Measurements from ENCODE around the gene OR52B4.
"Not testable (repeated sequence)": the region's sequence is repeated elsewhere in the genome, so short reads cannot be mapped to it uniquely, and the experiment has no call there.

OR52B4 gene

GRCh38 chr11:4368286-4368685 is at the start of gene OR52B4:
Gene OR52B4, minus strand, starts transcription at chr11:4368386. Its CDS starts 91 bp downstream, at chr11:4368295.
- no peak for DNase-seq (ENCODE audit: low read depth in 2 of 2)

DNA sequence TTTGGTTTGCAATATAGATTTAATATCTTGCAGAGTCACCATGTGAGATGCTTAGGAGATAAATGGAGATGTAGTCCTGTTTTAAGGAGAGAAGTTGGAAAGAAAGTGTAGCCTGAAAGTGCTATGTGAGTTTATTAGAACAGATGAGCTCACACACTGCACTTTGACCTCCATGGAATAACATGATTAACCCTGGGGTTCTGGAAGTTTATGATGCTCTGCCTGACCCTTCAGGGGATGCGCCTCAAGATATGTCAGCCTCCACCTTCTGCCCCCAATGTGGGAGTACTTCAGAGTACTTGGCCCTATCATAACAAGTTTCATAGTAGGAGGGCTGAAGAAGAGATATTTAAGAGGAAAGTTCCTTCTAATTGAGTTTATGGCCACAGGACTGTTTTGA is 48.6 kb upstream of the OR52B4 start:
- DNase-seq (ENCODE audit: low read depth in 2 of 2) = no peak

DNA sequence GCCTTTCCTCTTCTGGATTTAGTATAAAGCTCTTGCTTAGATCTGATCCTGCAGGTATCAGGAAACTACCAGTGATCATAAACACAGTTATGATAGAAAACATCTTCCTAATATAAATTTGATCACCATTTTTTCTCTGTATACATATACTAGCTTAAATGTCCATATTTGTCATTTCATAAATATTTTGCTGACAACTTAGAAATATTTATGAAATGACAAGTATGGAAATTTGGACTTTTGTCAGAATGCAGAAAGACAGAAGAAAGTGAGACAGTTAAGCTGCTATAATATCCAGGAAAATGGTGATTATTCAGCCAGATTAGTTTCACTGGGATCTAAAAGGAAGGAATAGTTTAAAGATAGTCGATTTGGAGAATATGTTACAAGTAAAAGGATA is 48.1 kb upstream of the OR52B4 start:
- no peak for DNase-seq (ENCODE audit: low read depth in 2 of 2)

GRCh38 chr11:4406206-4406605 is 38.0 kb upstream of the OR52B4 start:
- DNase-seq (ENCODE audit: low read depth in 2 of 2) = not testable (repeated sequence)

- no peak for DNase-seq (ENCODE audit: low read depth in 2 of 2)
Measured at GRCh38 chr11:4393858-4394223, 25.7 kb upstream of the OR52B4 start.

- DNase-seq (ENCODE audit: low read depth in 2 of 2) = peak; percentile 79 to 83
Measured at GRCh38 chr11:4393209-4393857, 25.1 kb upstream of the OR52B4 start, which contains the start of gene TRIM21. Gene TRIM21, minus strand, starts transcription at chr11:4393702. Its CDS starts 3,293 bp downstream, at chr11:4390409.

DNA sequence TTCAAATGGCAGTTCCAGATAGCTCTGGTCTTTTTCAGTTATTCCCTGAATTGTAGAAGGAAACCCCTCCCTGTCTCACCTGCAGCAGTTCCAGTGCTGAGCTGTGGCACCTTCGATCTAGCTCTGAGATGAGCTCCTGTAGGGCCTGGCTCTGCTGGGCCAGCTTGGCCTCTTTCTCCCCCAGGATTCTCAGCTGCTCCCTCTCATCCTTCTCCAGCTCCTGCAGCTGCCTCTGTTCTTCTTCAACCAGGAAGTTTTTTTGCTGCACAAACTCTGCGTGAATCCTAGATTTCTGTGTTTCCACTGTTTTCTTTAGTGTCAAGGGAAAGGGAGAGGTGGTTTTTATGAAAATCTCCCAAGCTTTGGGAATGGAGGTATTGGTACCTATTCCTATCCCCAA is 20.0 kb upstream of the OR52B4 start:
- no peak for DNase-seq (ENCODE audit: low read depth in 2 of 2)

GRCh38 chr11:4385978-4386740 is 18.0 kb upstream of the OR52B4 start:
- no peak for DNase-seq (ENCODE audit: low read depth in 2 of 2)

GRCh38 chr11:4381901-4382300 is 13.7 kb upstream of the OR52B4 start:
- DNase-seq (ENCODE audit: low read depth in 2 of 2) = no peak

DNA sequence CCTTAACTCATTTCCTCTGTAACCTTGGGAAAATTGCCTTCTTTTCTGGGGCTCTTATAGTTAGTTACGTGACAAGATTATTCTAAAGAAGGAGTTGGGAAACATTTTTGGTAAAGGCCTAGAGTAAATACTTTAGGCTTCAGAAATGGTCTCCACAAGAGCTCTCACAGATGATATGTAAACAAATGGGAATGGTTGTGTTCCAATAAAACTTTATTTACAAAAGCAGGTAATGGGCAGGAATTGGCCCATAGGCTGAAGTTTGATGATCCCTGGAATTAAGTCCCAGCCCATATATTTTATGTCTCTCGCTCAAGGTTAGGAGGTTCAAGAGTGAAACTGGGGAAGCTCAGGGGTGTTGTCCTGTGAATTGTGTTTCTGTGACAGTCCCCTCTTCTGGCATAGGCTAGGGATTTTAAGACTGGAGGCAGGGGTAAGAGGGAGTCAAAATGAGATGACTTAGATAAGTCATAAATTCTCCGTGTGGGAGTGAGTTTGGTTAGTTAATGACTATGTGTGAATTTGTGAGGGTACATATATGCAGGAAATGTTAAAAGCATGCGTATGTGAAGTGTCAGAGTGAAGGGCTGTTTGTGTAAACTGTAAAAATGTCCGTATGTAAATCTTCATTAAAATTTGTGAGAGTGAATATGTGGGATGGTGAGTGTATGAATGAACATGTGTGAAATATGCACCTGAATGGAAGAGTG is 7.4 kb upstream of the OR52B4 start:
- DNase-seq (ENCODE audit: low read depth in 2 of 2) = no peak

GRCh38 chr11:4370166-4370565 is 2.0 kb upstream of the OR52B4 start:
- no peak for DNase-seq (ENCODE audit: low read depth in 2 of 2)

DNA sequence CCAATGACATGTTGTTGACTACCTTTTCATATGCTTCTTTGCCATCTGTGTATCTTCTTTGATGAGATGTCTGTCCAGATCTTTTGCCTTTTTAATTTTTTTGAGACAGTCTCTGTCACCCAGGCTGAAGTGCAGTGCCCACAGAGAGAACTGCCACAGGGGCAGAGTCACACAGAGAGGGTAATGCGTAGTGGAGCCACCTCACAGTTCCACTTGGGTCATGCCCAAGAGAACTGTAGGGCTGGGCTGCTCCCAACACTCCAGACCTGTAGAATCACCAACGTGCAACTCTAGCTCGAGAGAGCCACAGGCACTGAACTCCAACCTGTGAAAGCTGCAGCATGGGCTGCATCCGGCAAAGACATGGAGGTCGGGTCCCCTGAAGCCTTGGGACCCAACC is 20.0 kb downstream of the OR52B4 start:
- not testable (repeated sequence) for DNase-seq (ENCODE audit: low read depth in 2 of 2)

DNA sequence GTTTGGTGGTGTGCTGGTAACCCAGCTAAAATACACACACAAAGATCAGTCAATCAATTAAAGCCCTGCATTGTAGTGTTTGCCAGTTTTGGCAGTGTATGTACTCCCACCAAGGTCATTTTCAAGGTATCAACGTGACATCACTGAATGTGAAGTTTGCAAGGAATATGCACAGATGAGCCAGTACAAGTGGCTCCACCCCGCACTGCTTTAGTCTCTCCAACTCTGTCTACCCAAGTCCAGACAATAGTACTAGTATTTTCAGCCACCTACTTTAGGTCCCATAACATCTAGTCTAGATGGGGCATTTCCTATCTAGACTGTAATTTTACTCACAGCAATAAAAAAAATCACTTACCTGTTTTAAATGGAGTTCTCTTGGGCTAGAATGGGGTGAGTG is 22.8 kb downstream of the OR52B4 start:
- not testable (repeated sequence) for DNase-seq (ENCODE audit: low read depth in 2 of 2)

DNA sequence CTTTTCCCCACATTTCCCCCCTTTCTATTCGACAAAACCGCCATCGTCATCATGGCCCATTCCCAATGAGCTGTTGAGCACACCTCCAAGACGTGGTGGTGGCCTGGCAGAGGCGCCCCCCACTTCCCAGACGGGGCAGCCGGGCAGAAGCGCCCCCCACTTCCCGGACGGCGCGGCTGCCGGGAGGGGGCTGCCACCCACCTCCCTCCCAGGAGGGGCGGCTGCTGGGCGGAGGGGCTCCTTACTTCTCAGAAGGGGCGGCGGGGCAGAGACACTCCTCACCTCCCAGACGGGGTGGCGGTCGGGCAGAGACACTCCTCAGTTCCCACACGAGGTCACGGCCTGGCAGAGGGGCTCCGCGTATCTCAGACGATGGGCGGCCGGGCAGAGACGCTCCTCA is 33.8 kb downstream of the OR52B4 start:
- DNase-seq (ENCODE audit: low read depth in 2 of 2) = not testable (repeated sequence)
